ENCODE results near the gene STK10. TPM values are rescaled to one million over a fixed set of nuclear protein-coding genes. Genes with fewer than 3 reads are reported as not detected.
"Not testable (repeated sequence)": the region's sequence is repeated elsewhere in the genome, so short reads cannot be mapped to it uniquely, and the experiment has no call there.

The STK10 gene
- total and polyA plus RNA-seq, 9 of the 15 experiments (the other 6 are each of a cell fraction or from before 2014, with no cell fraction given), result 0.30 to 6.7 (median 2.4) TPM

DNA sequence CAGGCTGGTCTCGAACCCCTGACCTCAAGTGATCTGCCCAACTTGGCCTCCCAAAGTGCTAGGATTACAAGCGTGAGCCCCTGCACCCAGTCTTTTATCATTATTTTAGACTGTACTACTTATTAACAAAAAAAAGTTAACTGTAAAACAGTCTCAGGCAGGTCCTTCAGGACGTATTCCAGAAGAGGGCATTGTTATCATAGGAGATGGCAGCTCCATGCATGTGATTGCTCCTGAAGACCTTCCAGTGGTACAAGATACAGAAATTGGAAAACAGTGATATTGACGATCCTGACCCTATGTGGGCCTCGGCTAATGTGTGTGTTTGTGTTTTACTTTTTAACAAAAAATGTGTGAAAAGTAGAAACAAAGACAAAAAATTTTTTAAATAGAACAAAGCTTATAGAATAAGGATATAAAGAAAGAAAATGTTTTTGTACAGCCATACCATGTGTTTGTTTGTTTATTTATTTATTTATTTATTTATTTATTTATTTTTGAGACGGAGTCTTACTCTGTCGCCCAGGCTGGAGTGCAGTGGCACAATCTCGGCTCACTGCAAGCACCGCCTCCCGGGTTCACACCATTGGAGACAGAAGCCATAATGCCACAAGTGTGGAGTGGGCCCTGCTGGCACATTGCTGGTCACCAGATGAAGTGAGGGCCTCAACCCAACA lies 167.8 kb downstream of the STK10 start:
- DNase-seq (ENCODE audit: extremely low read depth in 1 of 4, low spot score in 3 of 4); H3K79me2 ChIP-seq (ENCODE audit: control insufficient read depth, insufficient read depth, low read length); H3K27ac ChIP-seq (ENCODE audit: extremely low read depth, low read depth, low read length); H3K4me3 ChIP-seq; H3K4me1 ChIP-seq (replicated peaks in 1 of 2; ENCODE audit: control insufficient read depth in 2 of 2, insufficient read depth in 2 of 2, low read length in 2 of 2); H3K9me1 ChIP-seq (ENCODE audit: control insufficient read depth, insufficient read depth, low read length); H3K9ac ChIP-seq (ENCODE audit: insufficient read depth in 1 of 2, low read depth in 2 of 2, low read length in 2 of 2); intact Hi-C loops (cut with micrococcal nuclease); H4K20me1 ChIP-seq (replicated peaks; ENCODE audit: control insufficient read depth, insufficient read depth, low read length); BruUV-seq (replicated peaks); FAIRE-seq; ATAC-seq; H3K36me3 ChIP-seq (ENCODE audit: control insufficient read depth, insufficient read depth, low read length); H2AFZ ChIP-seq (ENCODE audit: low read depth, low read length); H3K4me2 ChIP-seq (ENCODE audit: insufficient read depth, low read length); H3K9me3 ChIP-seq (replicated peaks; ENCODE audit: control insufficient read depth, insufficient read depth, low read depth, low read length): not testable (repeated sequence)
- in situ Hi-C loops (cut with MboI), result loop anchor here (10.0 kb wide), 1 partner anchor 105 kb away; no protein-coding TSS in a partner anchor
- CTCF ChIA-PET (ENCODE audit: low intra/inter-chr PET ratio), result interaction anchor here (0.6 kb wide), 1 partner anchor 86 kb away, joined by 3 read pairs; no protein-coding TSS in a partner anchor
- POLR2A ChIA-PET, result interaction anchor here (0.6 to 1.6 kb wide), 2 partner anchors 10 to 13 kb away, joined by 4 read pairs; no protein-coding TSS in a partner anchor
- WGBS (ENCODE audit: insufficient coverage, low coverage, missing lambda C conversion rate), result 25% methylated on average over 10 of the region's 10 CpGs
- TF ChIP-seq RAD21 (CRISPR knock-in tag; conservative IDR thresholded peaks at IDR 0.05 in 1 of 2, IDR thresholded peaks at IDR 0.05 in 1 of 2), result peak in 1 of 2 experiments; percentile 43; a peak in 2 of 4 replicates
- TF ChIP-seq, protein P1, sequence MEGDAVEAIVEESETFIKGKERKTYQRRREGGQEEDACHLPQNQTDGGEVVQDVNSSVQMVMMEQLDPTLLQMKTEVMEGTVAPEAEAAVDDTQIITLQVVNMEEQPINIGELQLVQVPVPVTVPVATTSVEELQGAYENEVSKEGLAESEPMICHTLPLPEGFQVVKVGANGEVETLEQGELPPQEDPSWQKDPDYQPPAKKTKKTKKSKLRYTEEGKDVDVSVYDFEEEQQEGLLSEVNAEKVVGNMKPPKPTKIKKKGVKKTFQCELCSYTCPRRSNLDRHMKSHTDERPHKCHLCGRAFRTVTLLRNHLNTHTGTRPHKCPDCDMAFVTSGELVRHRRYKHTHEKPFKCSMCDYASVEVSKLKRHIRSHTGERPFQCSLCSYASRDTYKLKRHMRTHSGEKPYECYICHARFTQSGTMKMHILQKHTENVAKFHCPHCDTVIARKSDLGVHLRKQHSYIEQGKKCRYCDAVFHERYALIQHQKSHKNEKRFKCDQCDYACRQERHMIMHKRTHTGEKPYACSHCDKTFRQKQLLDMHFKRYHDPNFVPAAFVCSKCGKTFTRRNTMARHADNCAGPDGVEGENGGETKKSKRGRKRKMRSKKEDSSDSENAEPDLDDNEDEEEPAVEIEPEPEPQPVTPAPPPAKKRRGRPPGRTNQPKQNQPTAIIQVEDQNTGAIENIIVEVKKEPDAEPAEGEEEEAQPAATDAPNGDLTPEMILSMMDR (IDR thresholded peaks at IDR 0.05 in 2 of 3, conservative IDR thresholded peaks at IDR 0.05 in 1 of 3; ENCODE audit: insufficient read depth in 2 of 3, low read depth in 1 of 3, low read length in 3 of 3), result peak in 1 of 3 experiments; percentile 12; a peak in 1 of 6 replicates
- peaks cover 7 to 18% of the 10 kb centered on the region in 2 experiments for H3K27me3 ChIP-seq (ENCODE audit: control insufficient read depth in 2 of 2, insufficient read depth in 2 of 2, low read length in 2 of 2)
